Fibroblast of lung (primary cell): ENCODE results near the gene AP4S1. TPM values are rescaled to one million over a fixed set of nuclear protein-coding genes. Genes with fewer than 3 reads are reported as not detected.

Experiments
- DNase-seq, 2 donors: peaks; one replicate each; pipeline versions ENCODE4 v3.0.0 to v3.0.0-alpha.2; 2010; ENCODE audit warnings: low read depth in 2 of 2
- H2AFZ ChIP-seq: 2 replicates; pipeline ENCODE4 v1.5.1; 2012; ENCODE audit warnings: low read length, control low read depth, inconsistent platforms
- H3K27ac ChIP-seq: 2 replicates; pipeline ENCODE4 v1.5.1; 2011; ENCODE audit warnings: low read length, control low read depth; ENCODE audit not compliant: insufficient read depth
- H3K27me3 ChIP-seq: 2 replicates; pipeline ENCODE4 v1.5.1; 2011; ENCODE audit warnings: mild to moderate bottlenecking, low read length; ENCODE audit not compliant: control insufficient read depth, insufficient read depth
- H3K36me3 ChIP-seq: 2 replicates; pipeline ENCODE4 v1.5.1; 2011; ENCODE audit warnings: low read length; ENCODE audit not compliant: control insufficient read depth, insufficient read depth
- H3K4me1 ChIP-seq: 2 replicates; pipeline ENCODE4 v1.5.1; 2011; ENCODE audit warnings: low read length; ENCODE audit not compliant: control insufficient read depth, insufficient read depth; ENCODE audit errors: extremely low read depth
- H3K4me2 ChIP-seq: 2 replicates; pipeline ENCODE4 v1.5.1; 2011; ENCODE audit warnings: low read length, control low read depth; ENCODE audit not compliant: insufficient read depth; ENCODE audit errors: extremely low read depth
- H3K4me3 ChIP-seq, 4 experiments: fragments of 200-600 bp in 1 of 4; sonication (generic) in 1 of 4; replicated peaks in 1 of 4; 2 replicates each; pipeline ENCODE4 v1.5.1; 2011 to 2016; ENCODE audit warnings: low read length in 4 of 4, low read depth in 3 of 4, mild to moderate bottlenecking in 3 of 4, control low read depth in 2 of 4, inconsistent platforms in 1 of 4, mixed read lengths in 1 of 4; ENCODE audit not compliant: insufficient read depth in 1 of 4; ENCODE audit errors: control extremely low read depth in 1 of 4
- H3K79me2 ChIP-seq: 2 replicates; pipeline ENCODE4 v1.5.1; 2012; ENCODE audit warnings: mild to moderate bottlenecking, low read length, inconsistent platforms; ENCODE audit not compliant: control insufficient read depth, insufficient read depth
- H3K9ac ChIP-seq: 2 replicates; pipeline ENCODE4 v1.5.1; 2011; ENCODE audit warnings: mild to moderate bottlenecking, low read length, control low read depth; ENCODE audit not compliant: insufficient read depth
- H3K9me3 ChIP-seq: 2 replicates; pipeline ENCODE4 v1.5.1; 2012; ENCODE audit warnings: low read depth, low read length; ENCODE audit not compliant: control insufficient read depth, insufficient read depth
- H4K20me1 ChIP-seq: 2 replicates; pipeline ENCODE4 v1.5.1; 2011; ENCODE audit warnings: low read length; ENCODE audit not compliant: control insufficient read depth, insufficient read depth; ENCODE audit errors: extremely low read depth
- EZH2 ChIP-seq: IDR thresholded peaks from 2 replicates; pipeline ENCODE4 v1.5.1; 2012; ENCODE audit warnings: low read length, control low read depth, mild to moderate bottlenecking; ENCODE audit errors: missing control alignments
- polyA plus RNA-seq, 2 donors: library from polyadenylated mRNA; depleted of rRNA in 1 of 2; stranded (reverse) in 1 of 2; unstranded in 1 of 2; fragments of >200 nt; gene quantifications; 2 replicates each; pipeline ENCODE4 v1.2.1, GENCODE V29; 2011 to 2012; ENCODE audit warnings: missing spikeins in 1 of 2
- total RNA-seq: library from RNA; depleted of rRNA; stranded (reverse); fragments of >200 nt; gene quantifications from 2 replicates; pipeline ENCODE4 v1.2.1, GENCODE V29; 2014
- TF ChIP-seq, protein P1 (sequence below), 2 donors: IDR thresholded peaks in 1 of 2; conservative IDR thresholded peaks in 1 of 2; 1 replicate in 1 of 2; 2 replicates in 1 of 2; pipeline ENCODE4 v1.5.1; 2011 to 2012; ENCODE audit warnings: low read length in 2 of 2, control low read depth in 1 of 2, inconsistent platforms in 1 of 2, low read depth in 1 of 2, mild to moderate bottlenecking in 1 of 2

Gene AP4S1
- total and polyA plus RNA-seq, 2 donors (not counting 1 experiment from before 2014, with no cell fraction given) = 5.6 to 7.1 TPM

- Histone ChIP-seq H3K4me3 (no peak overlapping the region), H4K20me1 (no peaks in the 10 kb centered on the region), H2AFZ (no peak overlapping the region), H3K9me3 (no peaks in the 10 kb centered on the region), H3K9ac (no peak overlapping the region), H3K79me2 (no peaks in the 10 kb centered on the region), H3K4me2 (no peak overlapping the region), H3K4me1 (peaks cover 4% of the 10 kb centered on the region), H3K36me3 (no peaks in the 10 kb centered on the region), H3K27me3 (no peaks in the 10 kb centered on the region), H3K27ac (no peak overlapping the region)
- no peak for DNase-seq
- TF ChIP-seq EZH2 = no peak
- TF ChIP-seq, protein P1, sequence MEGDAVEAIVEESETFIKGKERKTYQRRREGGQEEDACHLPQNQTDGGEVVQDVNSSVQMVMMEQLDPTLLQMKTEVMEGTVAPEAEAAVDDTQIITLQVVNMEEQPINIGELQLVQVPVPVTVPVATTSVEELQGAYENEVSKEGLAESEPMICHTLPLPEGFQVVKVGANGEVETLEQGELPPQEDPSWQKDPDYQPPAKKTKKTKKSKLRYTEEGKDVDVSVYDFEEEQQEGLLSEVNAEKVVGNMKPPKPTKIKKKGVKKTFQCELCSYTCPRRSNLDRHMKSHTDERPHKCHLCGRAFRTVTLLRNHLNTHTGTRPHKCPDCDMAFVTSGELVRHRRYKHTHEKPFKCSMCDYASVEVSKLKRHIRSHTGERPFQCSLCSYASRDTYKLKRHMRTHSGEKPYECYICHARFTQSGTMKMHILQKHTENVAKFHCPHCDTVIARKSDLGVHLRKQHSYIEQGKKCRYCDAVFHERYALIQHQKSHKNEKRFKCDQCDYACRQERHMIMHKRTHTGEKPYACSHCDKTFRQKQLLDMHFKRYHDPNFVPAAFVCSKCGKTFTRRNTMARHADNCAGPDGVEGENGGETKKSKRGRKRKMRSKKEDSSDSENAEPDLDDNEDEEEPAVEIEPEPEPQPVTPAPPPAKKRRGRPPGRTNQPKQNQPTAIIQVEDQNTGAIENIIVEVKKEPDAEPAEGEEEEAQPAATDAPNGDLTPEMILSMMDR (conservative IDR thresholded peaks at IDR 0.05 in 1 of 2, IDR thresholded peaks at IDR 0.05 in 1 of 2; ENCODE audit: low read depth in 1 of 2, low read length in 2 of 2) = no peak
Observed at GRCh38 chr14:31080484-31080883, 55.0 kb downstream of the AP4S1 start.

DNA sequence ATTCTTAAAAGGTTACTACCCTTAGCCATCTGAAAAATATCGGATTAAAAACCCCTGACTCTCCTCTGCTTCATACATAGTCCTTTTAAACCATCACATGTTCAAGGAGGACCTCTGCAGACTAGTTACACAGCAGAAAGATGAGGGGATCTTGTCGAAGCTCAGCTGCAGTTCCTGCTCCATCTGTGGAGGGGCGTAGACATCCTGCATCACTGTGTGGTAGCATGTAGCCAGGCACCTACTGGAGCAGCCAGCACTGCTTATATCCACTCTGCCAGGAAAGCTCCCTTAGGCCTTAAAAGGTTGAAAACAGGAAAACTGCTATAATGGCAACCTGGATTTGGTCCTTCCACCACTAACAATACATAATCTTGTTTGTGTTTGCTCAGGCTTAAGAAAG lies 58.3 kb downstream of the AP4S1 start:
- Histone ChIP-seq H3K36me3 (no peaks in the 10 kb centered on the region), H3K27ac (no peak overlapping the region), H3K9me3 (no peaks in the 10 kb centered on the region), H3K4me3 (no peak overlapping the region), H3K9ac (no peak overlapping the region), H2AFZ (no peak overlapping the region), H3K27me3 (no peaks in the 10 kb centered on the region), H3K4me1 (peaks cover 4% of the 10 kb centered on the region), H4K20me1 (no peaks in the 10 kb centered on the region), H3K4me2 (no peak overlapping the region), H3K79me2 (no peaks in the 10 kb centered on the region)
- no peak for DNase-seq
- no peak for TF ChIP-seq EZH2
- TF ChIP-seq, protein P1 (conservative IDR thresholded peaks at IDR 0.05 in 1 of 2, IDR thresholded peaks at IDR 0.05 in 1 of 2; ENCODE audit: low read depth in 1 of 2, low read length in 2 of 2) = no peak

DNA sequence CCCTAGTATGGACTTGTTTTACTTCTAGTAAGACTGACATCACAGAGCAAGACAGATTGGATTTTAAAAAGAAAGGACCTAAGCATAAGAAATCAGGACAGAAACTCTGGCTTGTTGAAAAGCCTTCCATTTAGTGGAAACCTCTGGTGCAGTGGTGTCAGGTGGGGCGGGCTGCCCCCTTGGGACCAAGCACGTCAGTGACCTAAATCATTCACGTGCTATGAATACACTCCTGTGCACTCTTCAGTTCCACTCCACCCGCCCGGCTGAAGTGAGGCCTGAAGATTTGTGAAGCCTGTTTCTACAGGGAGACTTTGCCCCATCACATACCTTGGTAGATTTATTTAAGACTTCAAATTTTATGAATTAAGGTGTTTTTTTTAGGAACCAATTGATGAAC lies 58.9 kb downstream of the AP4S1 start:
- H3K79me2 ChIP-seq = no peaks in the 10 kb centered on the region
- peaks cover 4% of the 10 kb centered on the region for H3K4me1 ChIP-seq
- H4K20me1 ChIP-seq = no peaks in the 10 kb centered on the region
- no peak overlapping the region for H3K4me2 ChIP-seq
- no peak overlapping the region for H3K4me3 ChIP-seq
- H3K9ac ChIP-seq = no peak overlapping the region
- TF ChIP-seq, protein P1 (conservative IDR thresholded peaks at IDR 0.05 in 1 of 2, IDR thresholded peaks at IDR 0.05 in 1 of 2; ENCODE audit: low read depth in 1 of 2, low read length in 2 of 2) = no peak
- no peak for TF ChIP-seq EZH2
- DNase-seq = no peak
- no peaks in the 10 kb centered on the region for H3K27me3 ChIP-seq
- H2AFZ ChIP-seq = no peak overlapping the region
- H3K9me3 ChIP-seq = no peaks in the 10 kb centered on the region
- no peaks in the 10 kb centered on the region for H3K36me3 ChIP-seq
- H3K27ac ChIP-seq = no peak overlapping the region
